SU-DHL-6 (cell line): ENCODE results near the gene R3HDML.
"Not testable (repeated sequence)": the region's sequence is repeated elsewhere in the genome, so short reads cannot be mapped to it uniquely, and the experiment has no call there.

Experiments used
- H2AFZ ChIP-seq: fragments of 200-600 bp; sonication (generic); 2 replicates; pipeline ENCODE4 v1.6.1; 2014; ENCODE audit warnings: low read depth, mild to moderate bottlenecking, moderate library complexity, mixed read lengths, antibody characterized with exemption, low read length; ENCODE audit not compliant: severe bottlenecking
- H3F3A ChIP-seq: fragments of 200-600 bp; shearing (Covaris generic); 2 replicates; pipeline ENCODE4 v1.6.0; 2016; ENCODE audit warnings: antibody characterized with exemption, mild to moderate bottlenecking; ENCODE audit not compliant: insufficient read depth
- H3K27ac ChIP-seq: fragments of 200-600 bp; sonication (generic); 2 replicates; pipeline ENCODE4 v1.5.1; 2016; ENCODE audit warnings: low read depth, mild to moderate bottlenecking, low read length, moderate library complexity, mixed read lengths
- H3K27me3 ChIP-seq: fragments of 200-600 bp; sonication (generic), shearing (Covaris generic); 2 replicates; pipeline ENCODE4 v1.6.0; 2014; ENCODE audit warnings: mild to moderate bottlenecking, low read length
- H3K36me3 ChIP-seq: fragments of 200-600 bp; sonication (generic); 2 replicates; pipeline ENCODE4 v1.6.1; 2014; ENCODE audit warnings: mild to moderate bottlenecking, low read length, mixed read lengths
- H3K4me2 ChIP-seq: fragments of 300-600, 200-600 bp; shearing (Covaris generic), sonication (generic); 2 replicates; pipeline ENCODE4 v1.6.0; 2014; ENCODE audit warnings: low read length, low read depth, mild to moderate bottlenecking; ENCODE audit not compliant: poor library complexity, severe bottlenecking
- H3K4me3 ChIP-seq: fragments of 200-600 bp; sonication (generic); 2 replicates; pipeline ENCODE4 v1.5.1; 2014; ENCODE audit warnings: antibody characterized with exemption, low read length, mild to moderate bottlenecking, mixed read lengths; ENCODE audit not compliant: insufficient read depth, poor library complexity, severe bottlenecking
- H3K79me2 ChIP-seq: fragments of 200-600 bp; sonication (generic); 2 replicates; pipeline ENCODE4 v1.6.1; 2014; ENCODE audit warnings: mild to moderate bottlenecking, low read length, moderate library complexity; ENCODE audit not compliant: insufficient read depth
- H3K9ac ChIP-seq: fragments of 200-600 bp; sonication (generic); 2 replicates; pipeline ENCODE4 v1.7.0; 2014; ENCODE audit warnings: mild to moderate bottlenecking, low read length
- H3K9me2 ChIP-seq: fragments of 200-600 bp; sonication (generic); replicated peaks from 2 replicates; pipeline ENCODE4 v1.6.1; 2014; ENCODE audit warnings: low read length; ENCODE audit not compliant: insufficient read depth
- H3K9me3 ChIP-seq: fragments of 200-600 bp; sonication (generic); 2 replicates; pipeline ENCODE4 v1.6.1; 2014; ENCODE audit warnings: low read length, mixed read lengths; ENCODE audit not compliant: insufficient read depth
- H4K20me1 ChIP-seq: fragments of 200-600 bp; sonication (generic); 2 replicates; pipeline ENCODE4 v1.6.1; 2014; ENCODE audit warnings: low read depth, mild to moderate bottlenecking, antibody characterized with exemption, low read length, moderate library complexity, mixed read lengths
- CTCF ChIP-seq: fragments of 200-600 bp; sonication (generic); IDR thresholded peaks from one replicate; pipeline ENCODE4 v1.5.1; 2017; ENCODE audit warnings: antibody characterized with exemption, mild to moderate bottlenecking, low read length, moderate library complexity; ENCODE audit not compliant: insufficient read depth, poor library complexity, severe bottlenecking
- EZH2phosphoT487 ChIP-seq: fragments of 200-600 bp; sonication (generic), shearing (Covaris generic); conservative IDR thresholded peaks from 2 replicates; pipeline ENCODE4 v1.6.1; 2018; ENCODE audit warnings: mild to moderate bottlenecking, antibody characterized with exemption, low read length, moderate library complexity, mixed read lengths

The R3HDML gene

DNA sequence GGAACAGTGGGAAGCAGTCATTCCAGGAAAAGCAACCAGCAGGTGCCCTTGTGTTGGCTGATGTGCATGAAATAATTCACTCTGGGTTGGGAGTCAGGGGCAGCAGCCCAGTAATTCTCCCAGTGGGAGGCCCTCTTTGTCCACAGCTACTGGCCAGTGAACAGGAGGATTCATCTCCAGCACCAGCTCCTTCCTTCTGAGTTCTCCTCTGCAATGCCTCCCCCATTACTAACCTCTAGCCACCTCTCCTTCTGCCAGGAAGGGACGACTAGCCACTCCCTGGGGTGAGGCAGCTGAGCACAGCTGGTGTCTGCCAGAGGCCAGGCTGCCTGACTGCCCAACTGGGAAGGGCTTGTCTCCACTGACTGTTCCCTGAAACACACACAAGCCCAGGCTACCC is 12.5 kb upstream of the R3HDML start:
- H2AFZ ChIP-seq, result no peak overlapping the region
- no peak overlapping the region for H3K27ac ChIP-seq
- no peaks in the 10 kb centered on the region for H3K36me3 ChIP-seq
- no peak overlapping the region for H3K4me3 ChIP-seq
- no peaks in the 10 kb centered on the region for H3K27me3 ChIP-seq
- H3K4me2 ChIP-seq, result no peak overlapping the region
- no peaks in the 10 kb centered on the region for H3K9me3 ChIP-seq
- no peaks in the 10 kb centered on the region for H3K79me2 ChIP-seq
- no peaks in the 10 kb centered on the region for H4K20me1 ChIP-seq
- H3F3A ChIP-seq, result no peaks in the 10 kb centered on the region
- H3K9ac ChIP-seq, result no peak overlapping the region
- H3K9me2 ChIP-seq, result no peaks in the 10 kb centered on the region
- TF ChIP-seq EZH2phosphoT487 (no peak), CTCF (no peak)

GRCh38 chr20:44326391-44327159 is 10.3 kb upstream of the R3HDML start:
- Histone ChIP-seq H3K9me2 (no peaks in the 10 kb centered on the region), H3K9me3 (no peaks in the 10 kb centered on the region), H3K4me2 (no peak overlapping the region), H3K9ac (no peak overlapping the region), H3F3A (no peaks in the 10 kb centered on the region), H3K4me3 (no peak overlapping the region), H3K27ac (no peak overlapping the region), H3K36me3 (no peaks in the 10 kb centered on the region), H2AFZ (no peak overlapping the region), H3K27me3 (no peaks in the 10 kb centered on the region), H3K79me2 (no peaks in the 10 kb centered on the region), H4K20me1 (no peaks in the 10 kb centered on the region)
- TF ChIP-seq EZH2phosphoT487 (no peak), CTCF (no peak)

- not testable (repeated sequence) for H3K9me3 ChIP-seq, H4K20me1 ChIP-seq, H3K9me2 ChIP-seq, H3K4me3 ChIP-seq, H3K4me2 ChIP-seq, H3K79me2 ChIP-seq, H3K36me3 ChIP-seq, H3K27ac ChIP-seq, H2AFZ ChIP-seq, H3K27me3 ChIP-seq, H3K9ac ChIP-seq, H3F3A ChIP-seq
Measured at GRCh38 chr20:44327748-44328147, 9.1 kb upstream of the R3HDML start.

DNA sequence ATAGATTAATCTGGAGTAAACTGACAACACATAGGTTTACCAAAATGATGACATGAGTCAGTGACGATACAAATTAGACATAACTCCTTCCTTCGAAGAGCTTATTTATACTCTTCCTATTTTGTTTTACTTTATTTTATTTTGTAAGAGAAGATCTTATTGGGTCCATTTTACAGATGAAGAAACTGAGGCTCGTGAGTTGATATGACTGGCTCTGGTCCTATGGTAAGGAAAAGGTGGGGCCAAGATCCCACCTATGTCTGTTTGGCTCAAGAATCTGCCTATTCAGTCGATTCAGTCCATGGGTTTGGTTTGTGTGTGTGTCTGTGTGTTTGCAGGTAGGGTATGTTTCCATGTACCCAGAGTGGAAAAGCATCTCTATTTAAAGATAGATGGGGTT is 8.4 kb upstream of the R3HDML start:
- no peaks in the 10 kb centered on the region for H3K27me3 ChIP-seq
- no peaks in the 10 kb centered on the region for H3K9me2 ChIP-seq
- no peak overlapping the region for H3K4me3 ChIP-seq
- no peak overlapping the region for H3K4me2 ChIP-seq
- H3K9me3 ChIP-seq, result no peaks in the 10 kb centered on the region
- no peak overlapping the region for H2AFZ ChIP-seq
- no peaks in the 10 kb centered on the region for H3F3A ChIP-seq
- TF ChIP-seq EZH2phosphoT487 (no peak), CTCF (no peak)
- H3K9ac ChIP-seq, result no peak overlapping the region
- no peak overlapping the region for H3K27ac ChIP-seq
- no peaks in the 10 kb centered on the region for H3K79me2 ChIP-seq
- no peaks in the 10 kb centered on the region for H4K20me1 ChIP-seq
- H3K36me3 ChIP-seq, result no peaks in the 10 kb centered on the region
